SK-N-SH treated with all-trans-retinoic acid at 6 μM for 48 hours (cell line): ENCODE results near the gene FRMD1.

Experiments
- ARNTL ChIP-seq: fragments of 450-650 bp; formaldehyde crosslinking; IDR thresholded peaks from 2 replicates; pipeline ENCODE4 v1.5.0; 2020; ENCODE audit warnings: low read depth, mild to moderate bottlenecking, moderate library complexity, borderline replicate concordance
- BACH2 ChIP-seq: fragments of 250-450 bp; sonication (Bioruptor Pico); IDR thresholded peaks from 2 replicates; pipeline ENCODE4 v1.9.0; 2021; ENCODE audit warnings: mild to moderate bottlenecking, borderline replicate concordance
- GLIS3 ChIP-seq: fragments of 250-450 bp; sonication (Bioruptor Pico); IDR thresholded peaks from 2 replicates; pipeline ENCODE4 v1.5.0; 2020; ENCODE audit warnings: mild to moderate bottlenecking, moderate library complexity
- OSR1 ChIP-seq: fragments of 250-450 bp; sonication (Bioruptor Pico); IDR thresholded peaks from 2 replicates; pipeline ENCODE4 v1.8.0; 2022; ENCODE audit warnings: moderate library complexity, mild to moderate bottlenecking, inconsistent platforms
- PPARA ChIP-seq: fragments of 250-450 bp; sonication (Bioruptor Pico); IDR thresholded peaks from 2 replicates; pipeline ENCODE4 v1.5.0; 2020; ENCODE audit warnings: mild to moderate bottlenecking, borderline replicate concordance
- SNAI2 ChIP-seq: fragments of 250-450 bp; sonication (Bioruptor Pico); IDR thresholded peaks from 2 replicates; pipeline ENCODE4 v1.5.0; 2020; ENCODE audit warnings: mild to moderate bottlenecking, moderate library complexity
- TCF4 ChIP-seq: fragments of 250-450 bp; sonication (Bioruptor Pico); IDR thresholded peaks from 2 replicates; pipeline ENCODE4 v1.8.0; 2021; ENCODE audit warnings: mild to moderate bottlenecking, moderate library complexity, borderline replicate concordance
- ZC3H10 ChIP-seq: fragments of 250-450 bp; sonication (Bioruptor Pico); IDR thresholded peaks from 2 replicates; pipeline ENCODE4 v1.5.1; 2021; ENCODE audit warnings: mild to moderate bottlenecking, moderate library complexity
- ZFP3 ChIP-seq: fragments of 250-450 bp; sonication (Bioruptor Pico); IDR thresholded peaks from 2 replicates; pipeline ENCODE4 v1.5.0; 2020; ENCODE audit warnings: mild to moderate bottlenecking, moderate library complexity
- ZFP30 ChIP-seq: fragments of 450-650 bp; formaldehyde crosslinking; IDR thresholded peaks from 2 replicates; pipeline ENCODE4 v1.5.0; 2022; ENCODE audit warnings: mild to moderate bottlenecking, moderate library complexity
- ZNF8 ChIP-seq: fragments of 450-650 bp; formaldehyde crosslinking; IDR thresholded peaks from 2 replicates; pipeline ENCODE4 v1.5.0; 2020; ENCODE audit warnings: mild to moderate bottlenecking, moderate library complexity
- TF ChIP-seq, protein P1 (sequence below): fragments of 250-450 bp; sonication (Bioruptor Pico); IDR thresholded peaks from 2 replicates; pipeline ENCODE4 v1.8.0; 2020; ENCODE audit warnings: mild to moderate bottlenecking, moderate library complexity, borderline replicate concordance
- TF ChIP-seq, protein P2 (sequence below): fragments of 250-450 bp; sonication (Bioruptor Pico); IDR thresholded peaks from 2 replicates; pipeline ENCODE4 v1.8.0; 2021; ENCODE audit warnings: low read depth, mild to moderate bottlenecking, moderate library complexity, borderline replicate concordance

DNA sequence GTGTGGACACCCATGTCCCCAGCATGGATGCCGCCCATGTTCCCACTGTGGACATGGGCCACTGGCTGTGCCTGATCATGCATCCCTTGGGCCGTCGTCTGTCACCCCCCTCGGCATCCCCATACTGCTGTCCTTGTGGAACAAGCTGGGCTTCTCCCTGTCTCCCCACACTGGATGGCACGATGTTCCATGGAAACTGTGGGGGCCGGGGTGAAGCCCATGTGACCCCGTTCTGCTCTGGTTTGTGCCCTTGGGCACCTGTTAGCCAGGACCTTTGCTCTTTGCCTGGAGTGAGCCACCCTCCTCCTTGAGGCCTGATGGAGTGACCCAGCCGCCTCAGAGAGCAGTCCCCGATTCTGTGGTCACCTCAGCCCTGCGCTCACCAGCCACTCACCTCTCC, 7.6 kb upstream of the FRMD1 start:
- TF ChIP-seq ZFP30 (CRISPR knock-in tag) (no peak), PPARA (no peak), ZC3H10 (CRISPR knock-in tag) (no peak), GLIS3 (CRISPR knock-in tag) (no peak), OSR1 (CRISPR knock-in tag) (no peak), SNAI2 (CRISPR knock-in tag) (no peak), ZFP3 (CRISPR knock-in tag) (no peak), BACH2 (CRISPR knock-in tag) (no peak), TCF4 (no peak), ARNTL (CRISPR knock-in tag) (no peak), ZNF8 (CRISPR knock-in tag) (no peak)
- TF ChIP-seq, protein P1, sequence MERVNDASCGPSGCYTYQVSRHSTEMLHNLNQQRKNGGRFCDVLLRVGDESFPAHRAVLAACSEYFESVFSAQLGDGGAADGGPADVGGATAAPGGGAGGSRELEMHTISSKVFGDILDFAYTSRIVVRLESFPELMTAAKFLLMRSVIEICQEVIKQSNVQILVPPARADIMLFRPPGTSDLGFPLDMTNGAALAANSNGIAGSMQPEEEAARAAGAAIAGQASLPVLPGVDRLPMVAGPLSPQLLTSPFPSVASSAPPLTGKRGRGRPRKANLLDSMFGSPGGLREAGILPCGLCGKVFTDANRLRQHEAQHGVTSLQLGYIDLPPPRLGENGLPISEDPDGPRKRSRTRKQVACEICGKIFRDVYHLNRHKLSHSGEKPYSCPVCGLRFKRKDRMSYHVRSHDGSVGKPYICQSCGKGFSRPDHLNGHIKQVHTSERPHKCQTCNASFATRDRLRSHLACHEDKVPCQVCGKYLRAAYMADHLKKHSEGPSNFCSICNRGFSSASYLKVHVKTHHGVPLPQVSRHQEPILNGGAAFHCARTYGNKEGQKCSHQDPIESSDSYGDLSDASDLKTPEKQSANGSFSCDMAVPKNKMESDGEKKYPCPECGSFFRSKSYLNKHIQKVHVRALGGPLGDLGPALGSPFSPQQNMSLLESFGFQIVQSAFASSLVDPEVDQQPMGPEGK (CRISPR knock-in tag), result no peak
- TF ChIP-seq, protein P2, sequence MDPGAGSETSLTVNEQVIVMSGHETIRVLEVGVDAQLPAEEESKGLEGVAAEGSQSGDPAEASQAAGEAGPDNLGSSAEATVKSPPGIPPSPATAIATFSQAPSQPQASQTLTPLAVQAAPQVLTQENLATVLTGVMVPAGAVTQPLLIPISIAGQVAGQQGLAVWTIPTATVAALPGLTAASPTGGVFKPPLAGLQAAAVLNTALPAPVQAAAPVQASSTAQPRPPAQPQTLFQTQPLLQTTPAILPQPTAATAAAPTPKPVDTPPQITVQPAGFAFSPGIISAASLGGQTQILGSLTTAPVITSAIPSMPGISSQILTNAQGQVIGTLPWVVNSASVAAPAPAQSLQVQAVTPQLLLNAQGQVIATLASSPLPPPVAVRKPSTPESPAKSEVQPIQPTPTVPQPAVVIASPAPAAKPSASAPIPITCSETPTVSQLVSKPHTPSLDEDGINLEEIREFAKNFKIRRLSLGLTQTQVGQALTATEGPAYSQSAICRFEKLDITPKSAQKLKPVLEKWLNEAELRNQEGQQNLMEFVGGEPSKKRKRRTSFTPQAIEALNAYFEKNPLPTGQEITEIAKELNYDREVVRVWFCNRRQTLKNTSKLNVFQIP (CRISPR knock-in tag), result no peak
